DND-41 (cell line): ENCODE measurements around the gene MYO5C.

ENCODE experiments used
- ATAC-seq: fragments of 200-7000 bp; cut with Tn5 transposase; 3 replicates; pipeline ENCODE4 v1.9.1; 2021; ENCODE audit warnings: low read depth; ENCODE audit not compliant: insufficient read depth
- DNase-seq: peaks from one replicate; pipeline ENCODE4 v3.0.0-alpha.2; 2020
- H2AFZ ChIP-seq: 2 replicates; pipeline ENCODE4 v1.6.0; 2012; ENCODE audit warnings: low read depth, low read length
- H3K27ac ChIP-seq: 2 replicates; pipeline ENCODE4 v1.5.1; 2012; ENCODE audit warnings: low read length, inconsistent platforms
- H3K27me3 ChIP-seq: fragments of 200-600 bp; sonication (generic); 2 replicates; pipeline ENCODE4 v1.6.0; 2012; ENCODE audit warnings: low read length, mild to moderate bottlenecking, inconsistent platforms; ENCODE audit not compliant: insufficient read depth, poor library complexity
- H3K36me3 ChIP-seq: 2 replicates; pipeline ENCODE4 v1.5.1; 2012; ENCODE audit warnings: low read length, inconsistent platforms; ENCODE audit not compliant: insufficient read depth
- H3K4me1 ChIP-seq: 2 replicates; pipeline ENCODE4 v1.5.1; 2012; ENCODE audit warnings: mild to moderate bottlenecking, low read length; ENCODE audit not compliant: insufficient read depth
- H3K4me2 ChIP-seq: 2 replicates; pipeline ENCODE4 v1.6.0; 2012; ENCODE audit warnings: mild to moderate bottlenecking, moderate library complexity, low read length, inconsistent platforms; ENCODE audit not compliant: insufficient read depth
- H3K4me3 ChIP-seq, 2 experiments: fragments of 200-600 bp in 1 of 2; shearing (Covaris generic) in 1 of 2; 2 replicates each; pipeline ENCODE4 v1.5.1; 2012 to 2016; ENCODE audit warnings: inconsistent platforms in 2 of 2, low read length in 2 of 2, mild to moderate bottlenecking in 2 of 2, low read depth in 1 of 2, moderate library complexity in 1 of 2
- H3K79me2 ChIP-seq: 2 replicates; pipeline ENCODE4 v1.6.0; 2012; ENCODE audit warnings: low read length, inconsistent platforms; ENCODE audit not compliant: insufficient read depth
- H3K9ac ChIP-seq: 2 replicates; pipeline ENCODE4 v1.6.0; 2012; ENCODE audit warnings: low read depth, mild to moderate bottlenecking, inconsistent platforms, low read length, moderate library complexity
- H3K9me3 ChIP-seq: 2 replicates; pipeline ENCODE4 v1.5.1; 2012; ENCODE audit warnings: low read length, moderate library complexity, mild to moderate bottlenecking, inconsistent platforms; ENCODE audit not compliant: insufficient read depth, severe bottlenecking
- H4K20me1 ChIP-seq: 2 replicates; pipeline ENCODE4 v1.6.0; 2012; ENCODE audit warnings: low read length; ENCODE audit not compliant: insufficient read depth
- EZH2 ChIP-seq: IDR thresholded peaks from 3 replicates; pipeline ENCODE4 v1.6.1; 2012; ENCODE audit warnings: borderline replicate concordance, low read depth, mild to moderate bottlenecking, moderate library complexity, low read length, inconsistent platforms; ENCODE audit not compliant: severe bottlenecking
- TF ChIP-seq, protein P1 (sequence below): IDR thresholded peaks from 2 replicates; pipeline ENCODE4 v1.5.1; 2012; ENCODE audit warnings: borderline replicate concordance, low read length, moderate library complexity, mild to moderate bottlenecking; ENCODE audit not compliant: poor library complexity, severe bottlenecking; ENCODE audit errors: extremely low read depth

Gene MYO5C

DNA sequence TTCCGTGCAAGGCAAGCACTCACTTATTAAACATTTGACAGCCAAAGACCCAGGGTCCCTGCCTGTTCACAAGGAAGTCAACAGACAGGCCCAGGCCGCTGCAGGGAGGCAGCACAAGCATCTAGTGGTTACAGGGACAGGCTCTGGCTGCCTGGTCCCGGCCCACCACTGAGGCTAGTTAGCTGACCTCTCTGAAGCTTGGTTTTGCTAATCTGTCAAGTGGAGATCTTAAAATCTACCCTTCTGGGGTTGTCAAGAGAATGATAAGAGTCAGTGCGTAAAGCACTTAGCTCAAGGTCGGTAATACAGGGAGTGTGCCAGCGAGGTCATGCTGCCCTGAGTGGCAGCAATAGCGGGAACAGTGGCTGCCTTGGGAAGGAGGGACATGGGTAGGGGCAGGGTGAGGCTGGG is 110.4 kb downstream of the MYO5C start:
- ATAC-seq (no peak), DNase-seq (no peak)
- H3K27me3 ChIP-seq, result no peaks in the 10 kb centered on the region
- H3K4me3 ChIP-seq, result no peak overlapping the region
- H3K27ac ChIP-seq, result no peak overlapping the region
- no peaks in the 10 kb centered on the region for H3K79me2 ChIP-seq
- no peak overlapping the region for H3K4me2 ChIP-seq
- peaks cover 6% of the 10 kb centered on the region for H3K4me1 ChIP-seq
- no peak overlapping the region for H2AFZ ChIP-seq
- no peak overlapping the region for H3K9ac ChIP-seq
- no peaks in the 10 kb centered on the region for H3K9me3 ChIP-seq
- no peak for TF ChIP-seq EZH2
- TF ChIP-seq, protein P1, sequence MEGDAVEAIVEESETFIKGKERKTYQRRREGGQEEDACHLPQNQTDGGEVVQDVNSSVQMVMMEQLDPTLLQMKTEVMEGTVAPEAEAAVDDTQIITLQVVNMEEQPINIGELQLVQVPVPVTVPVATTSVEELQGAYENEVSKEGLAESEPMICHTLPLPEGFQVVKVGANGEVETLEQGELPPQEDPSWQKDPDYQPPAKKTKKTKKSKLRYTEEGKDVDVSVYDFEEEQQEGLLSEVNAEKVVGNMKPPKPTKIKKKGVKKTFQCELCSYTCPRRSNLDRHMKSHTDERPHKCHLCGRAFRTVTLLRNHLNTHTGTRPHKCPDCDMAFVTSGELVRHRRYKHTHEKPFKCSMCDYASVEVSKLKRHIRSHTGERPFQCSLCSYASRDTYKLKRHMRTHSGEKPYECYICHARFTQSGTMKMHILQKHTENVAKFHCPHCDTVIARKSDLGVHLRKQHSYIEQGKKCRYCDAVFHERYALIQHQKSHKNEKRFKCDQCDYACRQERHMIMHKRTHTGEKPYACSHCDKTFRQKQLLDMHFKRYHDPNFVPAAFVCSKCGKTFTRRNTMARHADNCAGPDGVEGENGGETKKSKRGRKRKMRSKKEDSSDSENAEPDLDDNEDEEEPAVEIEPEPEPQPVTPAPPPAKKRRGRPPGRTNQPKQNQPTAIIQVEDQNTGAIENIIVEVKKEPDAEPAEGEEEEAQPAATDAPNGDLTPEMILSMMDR, result no peak
- H3K36me3 ChIP-seq, result no peaks in the 10 kb centered on the region
- H4K20me1 ChIP-seq, result no peaks in the 10 kb centered on the region

- H3K27ac ChIP-seq, result no peak overlapping the region
- H3K9ac ChIP-seq, result no peak overlapping the region
- H3K4me1 ChIP-seq, result peaks cover 10% of the 10 kb centered on the region
- H3K27me3 ChIP-seq, result no peaks in the 10 kb centered on the region
- H3K36me3 ChIP-seq, result no peaks in the 10 kb centered on the region
- ATAC-seq (no peak), DNase-seq (no peak)
- no peak overlapping the region for H2AFZ ChIP-seq
- TF ChIP-seq, protein P1, result no peak
- no peak for TF ChIP-seq EZH2
- H3K4me2 ChIP-seq, result no peak overlapping the region
- H3K9me3 ChIP-seq, result no peaks in the 10 kb centered on the region
- no peak overlapping the region for H3K4me3 ChIP-seq
- no peaks in the 10 kb centered on the region for H4K20me1 ChIP-seq
- H3K79me2 ChIP-seq, result no peaks in the 10 kb centered on the region
Measured at GRCh38 chr15:52184721-52185120, 110.9 kb downstream of the MYO5C start.

DNA sequence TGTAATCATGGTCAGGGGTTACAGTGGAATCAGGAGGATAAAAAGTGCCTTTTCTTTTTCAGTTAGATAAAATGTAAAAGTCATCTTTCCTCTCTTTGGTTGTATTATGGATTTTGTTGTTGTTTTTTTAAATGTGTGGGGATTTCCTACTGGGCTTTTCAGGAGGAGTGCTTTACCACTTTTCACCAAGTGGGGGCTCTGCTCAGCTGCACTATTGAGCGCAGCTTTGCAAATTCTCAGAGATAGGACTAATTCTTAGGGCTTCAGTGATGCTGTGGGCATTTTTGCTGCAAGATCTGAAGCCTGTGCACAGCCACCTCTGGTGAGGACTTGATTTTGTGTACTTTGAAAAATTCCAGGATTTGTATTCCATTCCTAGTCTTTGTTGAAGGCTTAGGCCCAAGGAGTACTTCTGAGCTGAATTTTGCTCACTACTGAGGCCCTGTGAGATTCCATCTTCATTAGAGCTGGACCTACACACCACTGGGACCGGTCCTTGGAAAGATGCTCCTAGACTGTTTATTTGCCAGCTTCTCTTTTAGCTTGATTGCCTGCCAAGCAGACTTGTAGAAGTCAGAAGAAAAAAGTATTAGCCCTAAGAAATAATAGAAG is 111.9 kb downstream of the MYO5C start:
- TF ChIP-seq EZH2, result no peak
- TF ChIP-seq, protein P1, result peak; percentile 43
- Histone ChIP-seq H3K27me3 (no peaks in the 10 kb centered on the region), H3K9ac (no peak overlapping the region), H3K4me1 (peaks cover 17% of the 10 kb centered on the region), H3K4me3 (no peak overlapping the region), H3K4me2 (no peak overlapping the region), H3K9me3 (no peaks in the 10 kb centered on the region), H3K27ac (no peak overlapping the region), H3K36me3 (no peaks in the 10 kb centered on the region), H3K79me2 (0 out of 2 replicates have a peak, but pooled peaks cover under 1% of the 10 kb centered on the region), H4K20me1 (no peaks in the 10 kb centered on the region), H2AFZ (no peak overlapping the region)
- ATAC-seq (no peak), DNase-seq (no peak)
